Mesothelial cell of epicardium (in vitro differentiated cells): ENCODE results near the gene RFX3. TPM values are rescaled to one million over a fixed set of nuclear protein-coding genes. Genes with fewer than 3 reads are reported as not detected.

Experiments used
- DNase-seq, 2 experiments: peaks; one replicate each; pipeline ENCODE4 v3.0.0; 2021; ENCODE audit warnings: low spot score in 2 of 2; ENCODE audit not compliant: unreplicated experiment in 2 of 2
- H3K27ac Mint-ChIP-seq: 2 replicates; pipeline ENCODE4 v1.8.0; 2021; ENCODE audit warnings: mixed read lengths
- H3K27me3 Mint-ChIP-seq: 2 replicates; pipeline ENCODE4 v1.8.0; 2021; ENCODE audit warnings: low read depth, mixed read lengths
- H3K36me3 Mint-ChIP-seq: 2 replicates; pipeline ENCODE4 v1.8.0; 2021; ENCODE audit warnings: mixed read lengths
- H3K4me1 Mint-ChIP-seq: 2 replicates; pipeline ENCODE4 v1.8.0; 2021; ENCODE audit warnings: mixed read lengths
- H3K4me3 Mint-ChIP-seq: 2 replicates; pipeline ENCODE4 v1.8.0; 2021; ENCODE audit warnings: mild to moderate bottlenecking, moderate library complexity, mixed read lengths
- H3K9me3 Mint-ChIP-seq: 2 replicates; pipeline ENCODE4 v1.8.0; 2021; ENCODE audit warnings: mixed read lengths
- CTCF ChIP-seq: fragments of 200-600 bp; sonication (generic); IDR thresholded peaks from one replicate; pipeline ENCODE4 v1.5.0; 2021; ENCODE audit warnings: antibody characterized with exemption; ENCODE audit not compliant: unreplicated experiment
- total RNA-seq: library from RNA; stranded (reverse); gene quantifications from 3 replicates; pipeline ENCODE4 v1.2.1, GENCODE V29; 2021

The RFX3 gene
- total RNA-seq, 1 donor from 2014 or later, result 42.5 TPM

GRCh38 chr9:3296536-3296935, 229.3 kb downstream of the RFX3 start:
- TF ChIP-seq CTCF, result no peak
- H3K9me3 Mint-ChIP-seq, result peaks cover 3% of the 10 kb centered on the region
- H3K4me1 Mint-ChIP-seq, result peaks cover 6% of the 10 kb centered on the region
- H3K36me3 Mint-ChIP-seq, result peaks cover 9% of the 10 kb centered on the region
- no peak overlapping the region for H3K4me3 Mint-ChIP-seq
- no peaks in the 10 kb centered on the region for H3K27me3 Mint-ChIP-seq
- DNase-seq, result no peak
- no peak overlapping the region for H3K27ac Mint-ChIP-seq

DNA sequence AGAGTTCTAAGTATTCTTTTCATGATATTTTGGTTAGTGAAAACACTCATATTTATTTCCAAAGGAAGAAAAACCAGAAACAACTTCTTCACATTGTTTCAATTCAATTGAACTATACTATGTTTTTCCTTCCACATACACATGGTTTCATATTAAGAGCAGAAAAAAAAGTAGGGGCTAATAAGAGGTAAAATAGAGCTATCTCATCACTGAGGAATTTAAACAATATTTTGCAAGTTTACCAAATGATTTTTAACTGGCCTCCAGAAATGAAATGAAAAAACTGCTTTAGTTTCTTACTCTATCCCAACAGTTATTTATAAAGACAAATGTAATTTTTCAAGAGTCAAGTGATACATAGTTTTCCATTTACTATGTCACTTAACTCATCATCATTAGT, 233.5 kb downstream of the RFX3 start:
- DNase-seq, result no peak
- H3K36me3 Mint-ChIP-seq, result peaks cover 25% of the 10 kb centered on the region
- H3K27me3 Mint-ChIP-seq, result no peaks in the 10 kb centered on the region
- peaks cover 3% of the 10 kb centered on the region for H3K9me3 Mint-ChIP-seq
- H3K27ac Mint-ChIP-seq, result peak overlapping the region; percentile 59
- H3K4me3 Mint-ChIP-seq, result no peak overlapping the region
- no peak for TF ChIP-seq CTCF
- H3K4me1 Mint-ChIP-seq, result peaks cover 11% of the 10 kb centered on the region

DNA sequence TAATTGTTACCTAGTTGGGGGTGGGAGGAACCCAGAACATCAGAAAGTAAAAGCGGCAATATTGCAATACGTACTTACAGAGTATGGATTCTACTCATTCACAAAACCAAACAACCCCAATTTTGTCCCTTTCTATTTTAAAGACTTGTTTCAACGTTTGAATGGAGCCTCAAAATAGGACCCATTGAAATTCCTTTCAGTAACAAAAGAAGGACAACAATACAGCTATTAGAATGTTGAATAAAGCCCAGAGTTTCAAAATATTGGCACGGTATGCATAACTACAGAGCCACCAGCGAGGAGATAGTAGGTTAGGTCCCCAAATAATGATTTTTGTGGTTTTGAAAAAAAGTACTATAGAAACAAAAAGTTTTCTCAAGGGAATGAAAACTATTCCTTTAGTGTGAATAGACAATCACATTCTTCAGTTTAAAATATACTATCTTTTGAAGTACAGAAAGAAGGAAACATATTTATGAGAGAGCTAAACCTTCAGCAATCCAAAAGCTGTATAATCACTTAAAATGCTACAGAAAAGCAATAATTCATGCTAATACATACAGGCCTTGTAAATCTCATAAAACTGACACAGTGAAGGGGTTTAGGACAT, 235.5 kb downstream of the RFX3 start:
- no peak overlapping the region for H3K27ac Mint-ChIP-seq
- TF ChIP-seq CTCF, result no peak
- H3K4me1 Mint-ChIP-seq, result peaks cover 22% of the 10 kb centered on the region
- H3K36me3 Mint-ChIP-seq, result peaks cover 25% of the 10 kb centered on the region
- peaks cover 3% of the 10 kb centered on the region for H3K9me3 Mint-ChIP-seq
- no peak overlapping the region for H3K4me3 Mint-ChIP-seq
- no peak for DNase-seq
- no peaks in the 10 kb centered on the region for H3K27me3 Mint-ChIP-seq

DNA sequence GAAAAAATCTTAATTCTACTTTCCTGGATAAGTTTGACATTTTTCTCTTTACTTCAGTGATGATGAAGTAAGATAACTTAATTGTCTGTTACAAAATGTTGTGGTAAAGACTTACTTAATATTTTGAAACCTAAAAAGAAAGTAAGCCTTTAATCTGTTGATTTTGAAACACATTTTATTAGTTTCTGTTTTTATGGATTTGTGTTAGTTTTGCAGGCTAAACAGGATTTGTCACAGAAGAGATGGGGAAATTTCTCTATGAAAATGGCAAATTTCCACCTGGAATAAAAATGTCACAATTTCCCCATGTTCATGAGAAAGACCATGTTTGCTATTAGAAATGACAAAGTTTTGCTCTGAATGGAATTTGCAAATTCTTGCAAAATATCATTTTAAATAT, 237.1 kb downstream of the RFX3 start:
- peaks cover 28% of the 10 kb centered on the region for H3K4me1 Mint-ChIP-seq
- no peak for DNase-seq
- H3K9me3 Mint-ChIP-seq, result peaks cover 3% of the 10 kb centered on the region
- peaks cover 29% of the 10 kb centered on the region for H3K36me3 Mint-ChIP-seq
- H3K27ac Mint-ChIP-seq, result no peak overlapping the region
- H3K4me3 Mint-ChIP-seq, result no peak overlapping the region
- TF ChIP-seq CTCF, result no peak
- H3K27me3 Mint-ChIP-seq, result no peaks in the 10 kb centered on the region

DNA sequence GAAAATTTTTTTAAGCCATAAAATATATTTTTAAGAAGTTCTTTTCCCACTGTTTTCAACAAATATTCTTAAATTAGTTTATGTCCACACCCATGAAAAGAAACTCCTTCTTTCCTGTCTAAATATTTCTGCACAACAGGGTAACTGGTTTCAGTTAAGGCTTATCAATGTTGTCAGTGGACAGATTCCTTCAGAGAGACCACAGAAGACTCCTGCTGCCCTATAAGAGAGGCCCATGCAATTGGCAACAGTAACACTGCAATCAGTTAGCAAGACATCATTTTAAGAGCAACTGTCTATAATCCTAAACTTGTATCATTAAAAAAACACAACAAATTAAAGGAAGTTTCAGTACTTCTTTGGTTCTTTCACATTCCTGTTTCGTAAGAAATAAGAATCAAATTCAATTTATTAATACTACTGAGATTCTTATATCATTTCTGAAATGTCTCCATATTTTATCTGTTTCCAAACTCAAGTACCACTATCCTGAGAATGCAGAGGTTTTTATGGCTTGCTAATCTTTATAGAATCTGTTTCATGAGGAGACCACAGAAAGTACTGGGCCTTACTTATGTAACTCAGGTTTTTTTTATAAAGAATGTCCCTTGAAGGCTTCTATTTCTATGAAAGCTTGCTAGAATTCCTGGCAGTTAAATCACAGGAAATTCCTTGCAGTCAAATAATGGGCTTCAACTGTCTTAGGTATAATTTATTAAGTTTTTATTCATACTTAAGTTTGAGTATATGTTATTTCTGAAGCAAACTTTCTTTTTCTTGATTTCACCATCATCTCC, 240.2 kb downstream of the RFX3 start:
- DNase-seq, result no peak
- Mint-ChIP-seq H3K9me3 (no peaks in the 10 kb centered on the region), H3K4me1 (peaks cover 21% of the 10 kb centered on the region), H3K27me3 (no peaks in the 10 kb centered on the region), H3K36me3 (peaks cover 24% of the 10 kb centered on the region), H3K4me3 (no peak overlapping the region), H3K27ac (no peak overlapping the region)
- no peak for TF ChIP-seq CTCF
